Mesenchymal stem cell (in vitro differentiated cells and primary cell): ENCODE data around the gene GYPC.
A peak's percentile ranks its signal among the peaks of the same experiment; 100 is the strongest.

ENCODE experiments used
- DNase-seq: peaks from one replicate; pipeline ENCODE4 v3.0.0-alpha.2; 2013
- H2AFZ ChIP-seq: one replicate; pipeline ENCODE4 v1.6.1; 2013; ENCODE audit warnings: low read depth, mild to moderate bottlenecking, control low read depth, inconsistent platforms, low read length, moderate library complexity
- H2AK5ac ChIP-seq: 2 replicates; pipeline ENCODE4 v1.6.1; 2013; ENCODE audit warnings: low read length, moderate library complexity, mild to moderate bottlenecking, inconsistent platforms; ENCODE audit not compliant: severe bottlenecking
- H2BK120ac ChIP-seq: one replicate; pipeline ENCODE4 v1.6.1; 2013; ENCODE audit warnings: low read depth, mild to moderate bottlenecking, inconsistent platforms, low read length, moderate library complexity
- H2BK12ac ChIP-seq, 2 experiments: one replicate each; pipeline ENCODE4 v1.6.1; 2013; ENCODE audit warnings: inconsistent platforms in 2 of 2, low read length in 2 of 2, mild to moderate bottlenecking in 2 of 2, moderate library complexity in 2 of 2, control low read depth in 1 of 2
- H2BK15ac ChIP-seq: one replicate; pipeline ENCODE4 v1.6.1; 2013; ENCODE audit warnings: mild to moderate bottlenecking, low read depth, inconsistent platforms; ENCODE audit not compliant: poor library complexity, severe bottlenecking
- H2BK5ac ChIP-seq: 2 replicates; pipeline ENCODE4 v1.6.1; 2013; ENCODE audit warnings: low read depth, mild to moderate bottlenecking, low read length, control low read depth, inconsistent platforms; ENCODE audit not compliant: poor library complexity, severe bottlenecking
- H3K14ac ChIP-seq, 2 experiments: one replicate each; pipeline ENCODE4 v1.6.1; 2013; ENCODE audit warnings: inconsistent platforms in 2 of 2, low read length in 2 of 2, control low read depth in 1 of 2, mild to moderate bottlenecking in 1 of 2, moderate library complexity in 1 of 2
- H3K18ac ChIP-seq, 2 experiments: one replicate each; pipeline ENCODE4 v1.6.1; 2013; ENCODE audit warnings: inconsistent platforms in 2 of 2, low read length in 2 of 2, control low read depth in 1 of 2, low read depth in 1 of 2, mild to moderate bottlenecking in 1 of 2
- H3K23ac ChIP-seq, 2 experiments: one replicate each; pipeline ENCODE4 v1.6.1; 2013; ENCODE audit warnings: inconsistent platforms in 2 of 2, low read length in 2 of 2, mild to moderate bottlenecking in 2 of 2, moderate library complexity in 2 of 2, control low read depth in 1 of 2
- H3K27ac ChIP-seq: 2 replicates; pipeline ENCODE4 v1.5.1; 2013; ENCODE audit warnings: mild to moderate bottlenecking, moderate library complexity, low read length, control low read depth, inconsistent platforms; ENCODE audit not compliant: poor library complexity, severe bottlenecking
- H3K27me3 ChIP-seq, 2 experiments: 2 replicates each; pipeline versions ENCODE4 v1.6.1 to v1.7.0; 2013; ENCODE audit warnings: low read length in 2 of 2, mild to moderate bottlenecking in 2 of 2, moderate library complexity in 2 of 2, control low read depth in 1 of 2, inconsistent platforms in 1 of 2; ENCODE audit not compliant: control insufficient read depth in 1 of 2, insufficient read depth in 1 of 2
- H3K36me3 ChIP-seq, 2 experiments: 2 replicates each; pipeline versions ENCODE4 v1.6.1 to v1.7.0; 2013; ENCODE audit warnings: low read length in 2 of 2, control low read depth in 1 of 2, inconsistent platforms in 1 of 2, low read depth in 1 of 2, mild to moderate bottlenecking in 1 of 2; ENCODE audit not compliant: insufficient read depth in 2 of 2, control insufficient read depth in 1 of 2
- H3K4ac ChIP-seq, 2 experiments: one replicate each; pipeline ENCODE4 v1.6.1; 2013; ENCODE audit warnings: inconsistent platforms in 2 of 2, low read length in 2 of 2, mild to moderate bottlenecking in 2 of 2, moderate library complexity in 2 of 2, control low read depth in 1 of 2, low read depth in 1 of 2
- H3K4me1 ChIP-seq: 2 replicates; pipeline ENCODE4 v1.6.1; 2013; ENCODE audit warnings: low read depth, low read length, control low read depth; ENCODE audit not compliant: control insufficient read depth, insufficient read depth
- H3K4me2 ChIP-seq: 2 replicates; pipeline ENCODE4 v1.6.1; 2013; ENCODE audit warnings: low read length, mild to moderate bottlenecking, inconsistent platforms; ENCODE audit not compliant: poor library complexity, severe bottlenecking
- H3K4me3 ChIP-seq, 2 experiments: 2 replicates each; pipeline versions ENCODE4 v1.5.1 to v1.7.0; 2013; ENCODE audit warnings: low read length in 2 of 2, mild to moderate bottlenecking in 2 of 2, control low read depth in 1 of 2, low read depth in 1 of 2; ENCODE audit not compliant: insufficient read depth in 1 of 2
- H3K79me1 ChIP-seq: replicated peaks from 2 replicates; pipeline ENCODE4 v1.6.1; 2013; ENCODE audit warnings: mild to moderate bottlenecking, control low read depth, low read length, inconsistent platforms; ENCODE audit not compliant: poor library complexity, severe bottlenecking
- H3K9ac ChIP-seq: 2 replicates; pipeline ENCODE4 v1.7.0; 2013; ENCODE audit warnings: mild to moderate bottlenecking, low read length, moderate library complexity
- H3K9me3 ChIP-seq: 2 replicates; pipeline ENCODE4 v1.7.0; 2013; ENCODE audit warnings: mild to moderate bottlenecking, low read length; ENCODE audit not compliant: control insufficient read depth
- H4K8ac ChIP-seq: one replicate; pipeline ENCODE4 v1.6.1; 2013; ENCODE audit warnings: inconsistent platforms, mild to moderate bottlenecking, low read length, moderate library complexity
- H4K91ac ChIP-seq: one replicate; pipeline ENCODE4 v1.6.1; 2013; ENCODE audit warnings: mild to moderate bottlenecking, low read length, inconsistent platforms
- WGBS: methylation state at CpG from one replicate; pipeline ENCODE4 v1.1.7; 2013; ENCODE audit warnings: mixed read lengths; 5-methylcytosine and 5-hydroxymethylcytosine counted together

GYPC gene

DNA sequence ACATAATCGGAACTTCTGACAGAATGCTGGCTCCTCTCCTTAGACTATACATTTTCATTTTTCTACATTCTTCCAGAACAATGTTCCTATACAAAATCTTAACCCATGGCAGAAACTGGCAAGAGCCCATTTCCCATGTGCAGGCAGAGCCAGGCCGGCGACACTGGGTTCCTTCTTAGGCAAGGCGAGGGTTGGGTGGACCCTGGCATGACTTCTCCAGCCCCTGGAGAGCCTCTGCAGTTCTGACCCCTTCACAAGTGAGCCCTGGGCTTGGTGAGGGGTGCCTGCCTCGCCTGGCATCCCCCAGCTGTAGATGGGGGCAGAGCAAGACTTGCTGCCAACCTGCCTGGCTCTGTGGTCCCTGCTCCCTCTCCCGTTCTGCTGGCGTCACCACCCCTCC, 5.0 kb downstream of the GYPC start:
- 84% methylated on average over 7 of the region's 7 CpGs for WGBS
- H3K27me3 ChIP-seq, result no peaks in the 10 kb centered on the region
- no peak overlapping the region for H3K23ac ChIP-seq
- H2AFZ ChIP-seq, result no peak overlapping the region
- H3K4ac ChIP-seq, result peak overlapping the region; percentile 62 to 75
- H2AK5ac ChIP-seq, result no peak overlapping the region
- H3K27ac ChIP-seq, result no peak overlapping the region
- peaks cover 8 to 32% of the 10 kb centered on the region in 2 experiments for H3K36me3 ChIP-seq
- no peaks in the 10 kb centered on the region for H3K9me3 ChIP-seq
- no peak overlapping the region for H2BK5ac ChIP-seq
- H2BK12ac ChIP-seq, result peak overlapping the region; percentile 85 to 96
- H4K91ac ChIP-seq, result peak overlapping the region; percentile 94
- no peak for DNase-seq
- H3K4me3 ChIP-seq, result no peak overlapping the region
- H3K18ac ChIP-seq, result peak overlapping the region; percentile 93 to 96
- peaks cover 15% of the 10 kb centered on the region for H3K79me1 ChIP-seq
- H3K4me2 ChIP-seq, result no peak overlapping the region
- H2BK120ac ChIP-seq, result peak overlapping the region; percentile 50
- no peak overlapping the region for H2BK15ac ChIP-seq
- H3K14ac ChIP-seq, result peak overlapping the region in 1 of 2 experiments; percentile 30
- H4K8ac ChIP-seq, result peak overlapping the region; percentile 79
- no peak overlapping the region for H3K9ac ChIP-seq
- H3K4me1 ChIP-seq, result peaks cover 46% of the 10 kb centered on the region

DNA sequence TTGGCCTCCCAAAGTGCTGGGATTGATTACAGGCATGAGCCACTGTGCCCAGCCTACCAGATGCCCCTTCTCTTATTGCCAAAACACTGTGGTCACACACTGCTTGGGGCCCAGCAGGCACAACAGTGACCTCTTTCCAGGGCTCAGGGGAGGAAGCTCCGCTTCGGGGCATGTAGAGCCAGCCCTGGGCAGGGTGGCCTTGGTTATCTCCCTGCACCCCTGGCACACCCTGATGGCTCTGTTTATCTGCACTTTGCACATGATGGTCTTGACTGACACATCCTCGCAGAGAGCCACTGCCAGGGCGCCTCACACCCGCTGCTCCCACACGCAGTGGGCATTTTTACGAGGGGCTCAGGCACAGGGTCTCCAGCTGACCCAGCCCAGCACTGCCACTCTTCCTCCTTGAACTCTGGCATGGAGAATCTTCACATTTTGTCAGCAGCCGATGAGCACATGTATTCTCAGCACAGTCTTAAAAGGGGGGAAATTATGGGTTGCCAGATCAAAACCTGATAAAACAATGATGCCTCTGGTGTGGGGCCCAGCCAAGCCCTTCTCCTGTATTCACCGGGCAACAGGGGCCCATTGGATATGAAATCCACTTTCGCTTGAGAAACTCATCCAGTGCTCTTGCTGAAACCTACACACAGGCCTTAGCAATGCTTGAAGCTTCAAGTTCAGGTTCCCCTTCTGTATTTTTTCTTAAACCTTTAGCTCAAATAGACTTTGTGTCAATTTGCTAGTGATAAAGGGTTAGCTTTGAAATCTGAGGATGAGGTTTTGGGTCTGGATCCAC, 5.9 kb downstream of the GYPC start:
- Histone ChIP-seq H3K4me3 (no peak overlapping the region), H4K91ac (peak overlapping the region; percentile 91), H3K18ac (peak overlapping the region; percentile 90 to 97), H2BK120ac (peak overlapping the region; percentile 79), H2BK15ac (no peak overlapping the region), H4K8ac (peak overlapping the region; percentile 94), H3K27me3 (no peaks in the 10 kb centered on the region), H3K4ac (peak overlapping the region; percentile 69 to 75), H2BK12ac (peak overlapping the region; percentile 81 to 96), H3K4me1 (peaks cover 54% of the 10 kb centered on the region), H3K14ac (peak overlapping the region in 1 of 2 experiments; percentile 80), H3K9me3 (no peaks in the 10 kb centered on the region), H2BK5ac (no peak overlapping the region), H3K27ac (no peak overlapping the region), H2AK5ac (no peak overlapping the region), H3K36me3 (peaks cover 12 to 35% of the 10 kb centered on the region in 2 experiments), H3K23ac (peak overlapping the region; percentile 61), H2AFZ (no peak overlapping the region), H3K9ac (no peak overlapping the region), H3K4me2 (no peak overlapping the region), H3K79me1 (peaks cover 15% of the 10 kb centered on the region)
- peak; percentile 35 for DNase-seq
- 83% methylated on average over 10 of the region's 10 CpGs for WGBS

DNA sequence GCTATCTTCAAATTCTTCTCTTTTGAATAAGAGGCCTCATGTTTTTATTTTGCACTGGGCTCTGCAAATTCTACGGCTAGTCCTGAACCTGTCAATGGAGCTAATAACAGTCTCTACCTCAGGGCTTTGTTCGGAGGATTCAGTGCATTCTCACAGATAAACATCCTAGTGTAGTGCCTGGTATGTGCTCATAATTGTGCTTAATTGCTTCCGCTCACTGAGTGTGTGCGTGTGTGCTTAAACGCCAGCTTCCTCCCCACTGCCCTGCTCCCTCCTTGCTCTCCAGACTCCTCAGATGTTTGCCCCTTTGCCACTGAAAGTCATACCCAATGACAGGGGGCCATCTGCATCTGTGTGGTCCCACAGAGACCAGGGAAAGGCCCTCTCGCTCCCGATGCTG, 6.7 kb downstream of the GYPC start:
- Histone ChIP-seq H2BK120ac (no peak overlapping the region), H3K4me1 (peaks cover 50% of the 10 kb centered on the region), H3K27me3 (no peaks in the 10 kb centered on the region), H3K18ac (peak overlapping the region; percentile 54 to 59), H3K14ac (no peak overlapping the region), H2BK5ac (no peak overlapping the region), H2AK5ac (no peak overlapping the region), H3K79me1 (peaks cover 16% of the 10 kb centered on the region), H3K9me3 (no peaks in the 10 kb centered on the region), H3K9ac (no peak overlapping the region), H2BK15ac (no peak overlapping the region), H3K4me2 (no peak overlapping the region), H3K23ac (no peak overlapping the region), H3K36me3 (peaks cover 12 to 35% of the 10 kb centered on the region in 2 experiments), H2BK12ac (peak overlapping the region in 1 of 2 experiments; percentile 73), H4K91ac (peak overlapping the region; percentile 68), H3K4ac (peak overlapping the region; percentile 51 to 75), H2AFZ (no peak overlapping the region), H4K8ac (no peak overlapping the region), H3K4me3 (no peak overlapping the region), H3K27ac (no peak overlapping the region)
- peak; percentile 84 for DNase-seq
- WGBS, result 21% methylated on average over 7 of the region's 7 CpGs

DNA sequence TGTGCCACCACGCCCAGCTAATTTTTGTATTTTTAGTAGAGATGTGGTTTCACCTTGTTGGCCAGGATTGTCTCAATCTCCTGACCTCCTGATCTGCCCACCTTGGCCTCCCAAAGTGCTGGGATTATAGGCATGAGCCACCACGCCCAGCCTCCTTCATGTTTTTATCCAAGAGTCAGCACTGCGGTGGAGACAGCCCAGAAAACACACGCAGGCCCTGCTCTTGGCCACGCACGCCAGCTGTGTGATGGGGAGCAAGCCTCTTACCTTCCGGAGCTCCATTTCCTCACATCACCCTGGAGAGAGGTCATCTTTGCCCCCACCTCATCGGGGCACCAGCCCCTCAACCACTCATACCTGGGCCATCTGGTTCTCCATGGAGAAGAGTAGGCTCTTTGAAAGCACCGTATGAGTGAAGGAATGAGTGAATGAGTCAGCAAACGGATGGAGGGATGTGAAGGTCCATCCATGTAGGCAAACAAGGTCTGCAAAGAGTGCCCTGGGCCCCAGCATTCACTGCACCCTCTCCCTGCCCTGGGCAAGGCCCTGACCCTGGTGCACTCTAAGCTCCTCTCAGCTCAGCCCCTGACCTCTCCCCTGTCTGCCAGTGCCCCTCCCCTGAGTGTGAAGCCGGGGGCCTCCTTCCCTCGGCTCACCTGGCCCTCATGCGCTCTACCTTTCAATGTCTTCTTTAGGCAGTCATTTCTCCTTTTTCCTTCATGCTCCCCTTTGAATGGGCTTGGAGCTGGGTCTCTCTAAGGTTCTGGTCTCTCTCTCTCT, 7.4 kb downstream of the GYPC start:
- H2BK5ac ChIP-seq, result no peak overlapping the region
- peak overlapping the region; percentile 88 to 95 for H2BK12ac ChIP-seq
- peak overlapping the region; percentile 29 for H2BK15ac ChIP-seq
- WGBS, result 82% methylated on average over 11 of the region's 13 CpGs
- peaks cover 12 to 35% of the 10 kb centered on the region in 2 experiments for H3K36me3 ChIP-seq
- H3K9me3 ChIP-seq, result no peaks in the 10 kb centered on the region
- H3K14ac ChIP-seq, result peak overlapping the region in 1 of 2 experiments; percentile 95
- H3K79me1 ChIP-seq, result peaks cover 19% of the 10 kb centered on the region
- peak overlapping the region; percentile 83 for H4K8ac ChIP-seq
- H3K4me2 ChIP-seq, result no peak overlapping the region
- peak overlapping the region; percentile 60 for H2AK5ac ChIP-seq
- peak overlapping the region; percentile 60 to 67 for H3K18ac ChIP-seq
- peak overlapping the region; percentile 98 for H4K91ac ChIP-seq
- peak overlapping the region; percentile 86 for H2BK120ac ChIP-seq
- no peak overlapping the region for H3K9ac ChIP-seq
- peaks cover 48% of the 10 kb centered on the region for H3K4me1 ChIP-seq
- H3K4me3 ChIP-seq, result no peak overlapping the region
- DNase-seq, result no peak
- no peak overlapping the region for H2AFZ ChIP-seq
- no peaks in the 10 kb centered on the region for H3K27me3 ChIP-seq
- H3K23ac ChIP-seq, result peak overlapping the region in 1 of 2 experiments; percentile 48
- H3K4ac ChIP-seq, result peak overlapping the region; percentile 66 to 93
- H3K27ac ChIP-seq, result no peak overlapping the region
